IPS-NIHi7 (cell line): ENCODE results near the gene ACTL8.

Source experiments
- DNase-seq: peaks from one replicate; pipeline ENCODE4 v3.0.0; 2012; ENCODE audit warnings: mixed read lengths; ENCODE audit errors: extremely low spot score

Gene ACTL8

GRCh38 chr1:17844185-17844826 lies 89.2 kb downstream of the ACTL8 start:
- no peak for DNase-seq

GRCh38 chr1:17845583-17845982 lies 90.5 kb downstream of the ACTL8 start:
- DNase-seq: no peak

- DNase-seq: no peak
Measured at GRCh38 chr1:17846341-17846740, 91.2 kb downstream of the ACTL8 start.

- no peak for DNase-seq
Measured at GRCh38 chr1:17847111-17847510, 92.0 kb downstream of the ACTL8 start.

GRCh38 chr1:17849216-17849615 lies 94.1 kb downstream of the ACTL8 start:
- DNase-seq: peak; percentile 48

- DNase-seq: no peak
Measured at GRCh38 chr1:17851056-17851455, 95.9 kb downstream of the ACTL8 start.

GRCh38 chr1:17852383-17852782 lies 97.2 kb downstream of the ACTL8 start:
- DNase-seq: no peak

GRCh38 chr1:17853241-17853935 lies 98.3 kb downstream of the ACTL8 start:
- DNase-seq: no peak

- DNase-seq: no peak
Measured at GRCh38 chr1:17856496-17857108, 101.5 kb downstream of the ACTL8 start.

- DNase-seq: no peak
Measured at GRCh38 chr1:17857109-17857499, 102.0 kb downstream of the ACTL8 start.

GRCh38 chr1:17857996-17858395 lies 102.9 kb downstream of the ACTL8 start:
- DNase-seq: no peak

- no peak for DNase-seq
Measured at GRCh38 chr1:17860812-17861211, 105.7 kb downstream of the ACTL8 start.

- no peak for DNase-seq
Measured at GRCh38 chr1:17861685-17862084, 106.6 kb downstream of the ACTL8 start.

GRCh38 chr1:17862121-17862520 lies 107.0 kb downstream of the ACTL8 start:
- no peak for DNase-seq

- no peak for DNase-seq
Measured at GRCh38 chr1:17865912-17866739, 111.0 kb downstream of the ACTL8 start.

GRCh38 chr1:17866740-17867029 lies 111.6 kb downstream of the ACTL8 start:
- DNase-seq: no peak

- no peak for DNase-seq
Measured at GRCh38 chr1:17867470-17867869, 112.3 kb downstream of the ACTL8 start.

- no peak for DNase-seq
Measured at GRCh38 chr1:17869815-17870214, 114.7 kb downstream of the ACTL8 start.

- no peak for DNase-seq
Measured at GRCh38 chr1:17870679-17871078, 115.5 kb downstream of the ACTL8 start.

- DNase-seq: no peak
Measured at GRCh38 chr1:17873007-17873675, 118.0 kb downstream of the ACTL8 start.

GRCh38 chr1:17874231-17874630 lies 119.1 kb downstream of the ACTL8 start:
- no peak for DNase-seq

- peak; percentile 56 for DNase-seq
Measured at GRCh38 chr1:17874710-17875109, 119.6 kb downstream of the ACTL8 start.
